Measurements from ENCODE around the gene ATIC.

The ATIC gene

DNA sequence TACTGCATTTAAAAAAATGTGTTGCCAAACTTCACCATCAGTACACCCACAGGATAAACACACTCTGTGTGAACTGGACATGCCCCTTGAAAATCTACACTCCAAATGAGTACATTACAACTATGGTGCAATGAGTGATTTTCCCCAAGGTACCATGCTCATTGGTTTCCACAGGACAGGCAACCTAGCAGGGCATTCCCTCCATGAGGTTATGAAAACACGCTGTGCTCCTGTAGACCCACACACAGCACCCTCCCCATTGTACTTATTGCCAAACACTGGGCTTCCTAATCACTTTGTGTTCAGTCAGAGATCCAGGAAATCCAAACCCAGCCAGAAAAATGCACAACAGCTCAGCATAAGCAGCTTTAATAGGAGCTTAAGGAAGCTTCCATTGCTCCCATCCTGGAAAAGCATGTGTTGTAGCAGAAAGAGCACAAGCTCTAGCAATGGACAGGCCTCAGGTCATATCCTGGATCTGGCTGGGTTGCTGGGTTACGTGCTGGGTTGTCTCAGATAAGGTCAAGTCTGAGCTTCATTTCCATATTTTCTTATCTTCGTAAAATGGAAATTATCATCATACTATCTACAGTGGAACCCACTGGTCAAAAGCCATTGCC lies 20.8 kb upstream of the ATIC start:
- no peak overlapping the region for H3K27ac ChIP-seq
- TF ChIP-seq, protein P1, sequence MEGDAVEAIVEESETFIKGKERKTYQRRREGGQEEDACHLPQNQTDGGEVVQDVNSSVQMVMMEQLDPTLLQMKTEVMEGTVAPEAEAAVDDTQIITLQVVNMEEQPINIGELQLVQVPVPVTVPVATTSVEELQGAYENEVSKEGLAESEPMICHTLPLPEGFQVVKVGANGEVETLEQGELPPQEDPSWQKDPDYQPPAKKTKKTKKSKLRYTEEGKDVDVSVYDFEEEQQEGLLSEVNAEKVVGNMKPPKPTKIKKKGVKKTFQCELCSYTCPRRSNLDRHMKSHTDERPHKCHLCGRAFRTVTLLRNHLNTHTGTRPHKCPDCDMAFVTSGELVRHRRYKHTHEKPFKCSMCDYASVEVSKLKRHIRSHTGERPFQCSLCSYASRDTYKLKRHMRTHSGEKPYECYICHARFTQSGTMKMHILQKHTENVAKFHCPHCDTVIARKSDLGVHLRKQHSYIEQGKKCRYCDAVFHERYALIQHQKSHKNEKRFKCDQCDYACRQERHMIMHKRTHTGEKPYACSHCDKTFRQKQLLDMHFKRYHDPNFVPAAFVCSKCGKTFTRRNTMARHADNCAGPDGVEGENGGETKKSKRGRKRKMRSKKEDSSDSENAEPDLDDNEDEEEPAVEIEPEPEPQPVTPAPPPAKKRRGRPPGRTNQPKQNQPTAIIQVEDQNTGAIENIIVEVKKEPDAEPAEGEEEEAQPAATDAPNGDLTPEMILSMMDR (conservative IDR thresholded peaks at IDR 0.05), result no peak
- TF ChIP-seq ZFX (IDR thresholded peaks at IDR 0.05), result no peak

DNA sequence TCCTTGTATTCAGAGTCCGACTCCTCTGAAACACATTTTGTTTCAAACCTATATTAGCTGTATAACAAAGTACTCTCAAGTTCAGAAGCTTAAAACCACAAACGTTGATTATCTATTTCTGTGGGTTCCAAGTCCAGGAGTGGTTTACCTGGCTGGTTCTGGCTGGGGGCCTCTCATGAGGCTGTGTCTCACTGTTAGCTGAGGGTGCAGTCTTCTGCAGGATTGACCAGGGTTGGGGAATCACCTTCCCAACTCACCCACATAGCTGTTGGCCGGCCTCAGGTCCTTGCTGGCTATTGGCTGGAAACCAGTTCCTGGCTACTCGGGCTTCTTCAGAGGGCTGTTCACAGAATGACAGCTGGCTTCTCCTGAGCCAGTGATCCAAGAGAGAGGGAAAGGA lies 18.0 kb upstream of the ATIC start:
- TF ChIP-seq, protein P1 (conservative IDR thresholded peaks at IDR 0.05), result no peak
- no peak for TF ChIP-seq ZFX (IDR thresholded peaks at IDR 0.05)
- H3K27ac ChIP-seq, result no peak overlapping the region

DNA sequence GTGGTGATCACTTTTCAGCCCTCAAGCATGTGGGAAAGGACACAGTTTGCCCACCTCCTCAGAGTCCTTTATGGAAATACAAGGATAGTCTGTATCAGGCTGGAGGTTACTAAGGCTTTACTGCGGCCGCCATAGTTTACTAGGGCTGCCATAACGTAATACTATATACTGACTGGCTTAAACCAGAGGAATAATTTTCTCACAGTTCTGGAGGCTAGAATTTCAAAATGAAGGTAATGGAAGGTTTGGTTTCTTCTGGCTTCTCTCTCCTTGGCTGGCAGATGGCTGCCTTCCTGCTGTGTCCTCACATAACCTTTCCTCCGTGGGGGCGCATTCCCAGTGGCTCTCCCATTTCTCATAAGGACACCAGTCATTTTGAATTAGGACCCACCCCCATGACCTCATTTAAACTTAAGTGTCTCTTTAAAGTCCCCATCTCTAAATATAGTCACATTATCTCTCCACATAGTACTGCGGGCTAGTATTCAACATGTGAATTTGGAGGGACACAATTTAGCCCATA lies 12.5 kb upstream of the ATIC start:
- TF ChIP-seq, protein P1 (conservative IDR thresholded peaks at IDR 0.05), result no peak
- H3K27ac ChIP-seq, result no peak overlapping the region

DNA sequence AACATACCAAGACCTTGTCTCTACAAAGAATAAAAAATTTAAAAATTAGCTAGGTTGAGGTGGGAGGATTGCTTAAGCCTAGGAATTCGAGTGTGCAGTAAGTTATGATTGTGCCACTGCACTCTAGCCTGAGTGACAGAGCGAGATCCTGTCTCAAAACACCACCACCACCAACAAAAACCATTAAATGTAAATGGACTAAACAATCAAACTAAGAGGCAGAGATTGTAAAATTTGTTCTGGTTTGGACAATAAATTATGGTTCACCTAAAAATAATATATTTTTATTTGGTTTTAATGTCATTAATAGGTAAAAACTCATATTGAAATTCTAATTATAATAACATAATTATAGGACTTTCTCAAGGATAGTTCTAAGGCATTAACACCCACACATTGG lies 9.9 kb upstream of the ATIC start:
- TF ChIP-seq ZFX (IDR thresholded peaks at IDR 0.05), result no peak
- no peak overlapping the region for H3K27ac ChIP-seq

DNA sequence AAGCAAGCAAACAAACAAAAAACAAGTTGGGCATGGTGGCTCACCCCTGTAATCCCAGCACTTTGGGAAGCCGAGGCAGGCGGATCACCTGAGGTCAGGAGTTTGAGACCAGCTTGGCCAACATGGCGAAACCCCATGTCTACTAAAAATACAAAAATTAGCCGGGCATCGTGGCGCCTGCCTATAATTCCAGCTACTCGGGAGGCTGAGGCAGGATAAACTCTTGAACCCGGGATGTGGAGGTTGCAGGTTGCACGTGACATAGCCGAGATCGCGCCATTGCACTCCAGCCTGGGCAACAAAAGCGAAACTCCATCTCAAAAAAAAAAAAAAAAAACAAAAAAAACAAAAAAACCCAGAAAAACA lies 617 bp upstream of the ATIC start:
- peak overlapping the region; percentile 99 for H3K27ac ChIP-seq

DNA sequence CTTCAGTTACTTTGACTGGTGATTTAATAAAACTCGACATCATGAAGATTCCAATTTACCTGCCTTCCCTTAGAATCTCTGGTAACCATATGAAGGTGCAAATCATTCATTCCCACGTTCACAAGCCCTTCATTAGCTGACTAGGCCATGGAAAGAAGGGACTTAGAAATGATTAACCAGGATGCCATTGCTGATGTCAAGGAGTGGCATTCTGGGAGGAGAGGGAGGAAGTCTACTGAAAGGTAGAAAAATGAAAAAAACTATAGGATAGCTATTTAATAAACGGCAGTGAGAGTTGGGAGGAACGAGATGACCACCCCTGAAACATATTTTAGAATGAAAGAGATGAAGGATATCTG lies 1.4 kb downstream of the ATIC start:
- peak overlapping the region; percentile 99 for H3K27ac ChIP-seq
- TF ChIP-seq ZFX (IDR thresholded peaks at IDR 0.05), result no peak
- TF ChIP-seq, protein P1 (conservative IDR thresholded peaks at IDR 0.05), result no peak

DNA sequence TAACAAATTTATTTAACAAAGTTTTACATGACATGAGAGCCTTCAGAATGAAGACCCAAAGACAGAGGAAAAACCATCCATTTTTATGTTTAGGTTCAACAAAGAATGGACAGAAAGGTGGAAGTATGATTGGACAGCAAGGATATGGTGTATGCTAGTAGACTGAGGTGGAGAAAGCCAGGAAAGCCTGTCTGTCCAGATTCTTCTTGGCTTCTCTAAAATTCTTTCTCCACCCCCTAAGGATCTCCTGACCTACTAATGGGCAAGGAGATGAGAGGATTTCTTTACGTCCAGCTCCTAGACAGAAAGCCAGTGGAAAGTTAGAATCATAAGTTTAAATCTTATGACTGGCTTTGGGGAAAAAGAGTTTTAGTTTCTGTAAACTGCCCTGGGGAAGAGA lies 3.0 kb downstream of the ATIC start:
- H3K27ac ChIP-seq, result no peak overlapping the region

DNA sequence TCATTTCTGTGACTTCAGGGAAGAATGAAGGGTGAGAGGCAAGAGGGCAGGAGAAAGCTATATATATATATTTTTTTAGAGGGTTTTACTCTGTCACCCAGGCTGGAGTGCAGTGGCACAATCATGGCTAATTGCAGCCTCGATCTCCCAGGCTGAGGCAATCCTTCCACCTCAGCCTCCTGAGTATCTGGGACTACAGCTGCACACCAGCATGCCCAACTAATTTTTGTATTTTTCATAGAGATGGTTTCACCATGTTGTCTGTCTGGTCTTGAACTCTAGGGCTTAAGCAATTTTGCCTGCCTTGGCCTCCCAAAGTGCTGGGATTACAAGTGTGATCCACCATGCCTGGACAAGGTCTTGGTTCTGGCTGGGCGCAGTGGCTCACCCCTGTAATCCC lies 3.4 kb downstream of the ATIC start:
- TF ChIP-seq, protein P1 (conservative IDR thresholded peaks at IDR 0.05), result no peak
- TF ChIP-seq ZFX (IDR thresholded peaks at IDR 0.05), result no peak

More for the DNA sequence above, 3.0 kb downstream of the ATIC start:
- no peak for TF ChIP-seq ZFX (IDR thresholded peaks at IDR 0.05)
- TF ChIP-seq, protein P1 (conservative IDR thresholded peaks at IDR 0.05), result no peak

More for the DNA sequence above, 3.4 kb downstream of the ATIC start:
- no peak overlapping the region for H3K27ac ChIP-seq

All from C4-2B (cell line).